ENCODE measurements around the gene PNKP.

PNKP gene

DNA sequence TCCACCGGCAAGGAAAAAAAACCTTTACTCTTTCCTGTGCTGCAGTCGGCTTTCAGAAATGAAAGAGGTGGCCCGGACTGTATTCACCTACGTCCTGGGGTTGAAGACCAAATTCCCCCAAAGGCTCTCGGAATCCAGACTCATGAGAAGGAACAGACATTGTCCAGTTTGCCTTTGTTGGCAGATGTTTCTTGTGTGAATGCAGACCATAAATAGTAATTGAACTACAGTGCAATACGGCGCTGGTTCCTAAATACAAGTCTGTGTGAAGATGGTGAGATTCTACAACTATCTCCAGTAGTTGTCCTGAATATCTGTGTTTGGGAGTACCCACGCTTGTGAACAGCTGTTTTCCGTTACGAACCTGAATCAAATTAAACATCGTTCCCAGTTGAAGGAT lies 27.7 kb downstream of the PNKP start:
- Histone ChIP-seq H3K27ac (ENCODE audit: extremely low read depth, low read depth, low read length) (no peak overlapping the region; the same call in 1 of the 2 replicates), H3K9me3 (ENCODE audit: control insufficient read depth, insufficient read depth, low read depth, low read length) (no peaks in the 10 kb centered on the region), H3K36me3 (ENCODE audit: control insufficient read depth in 2 of 2, insufficient read depth in 1 of 2, low read length in 2 of 2) (peaks cover 6 to 66% of the 10 kb centered on the region in 2 experiments), H3K4me1 (ENCODE audit: control insufficient read depth, insufficient read depth, low read length) (no peaks in the 10 kb centered on the region), H3K4me3 (ENCODE audit: low read depth, low read length) (no peak overlapping the region)
- TF ChIP-seq ZSCAN16 (tag by site-specific recombination; IDR thresholded peaks at IDR 0.05) (no peak), KLF8 (tag by site-specific recombination; IDR thresholded peaks at IDR 0.05) (no peak), ZNF571 (tag by site-specific recombination; IDR thresholded peaks at IDR 0.05) (no peak), ZBTB1 (tag by site-specific recombination; IDR thresholded peaks at IDR 0.05) (no peak), ZNF664 (tag by site-specific recombination; IDR thresholded peaks at IDR 0.05) (no peak), GFI1B (tag by site-specific recombination; IDR thresholded peaks at IDR 0.05) (no peak), ZNF211 (tag by site-specific recombination; IDR thresholded peaks at IDR 0.05; ENCODE audit: low read depth) (no peak), ZNF10 (tag by site-specific recombination; IDR thresholded peaks at IDR 0.05) (no peak), REPIN1 (tag by site-specific recombination; IDR thresholded peaks at IDR 0.05; ENCODE audit: low read depth) (no peak), ZNF596 (tag by site-specific recombination; IDR thresholded peaks at IDR 0.05) (no peak), ZNF624 (tag by site-specific recombination; IDR thresholded peaks at IDR 0.05) (no peak), ZNF221 (tag by site-specific recombination; IDR thresholded peaks at IDR 0.05; ENCODE audit: borderline replicate concordance) (no peak), ZNF658 (tag by site-specific recombination; IDR thresholded peaks at IDR 0.05) (no peak), SCRT2 (tag by site-specific recombination; IDR thresholded peaks at IDR 0.05) (no peak), ZNF292 (tag by site-specific recombination; IDR thresholded peaks at IDR 0.05; ENCODE audit: borderline replicate concordance, low read depth) (no peak), ZNF544 (tag by site-specific recombination; IDR thresholded peaks at IDR 0.05) (no peak), ZNF391 (tag by site-specific recombination; IDR thresholded peaks at IDR 0.05; ENCODE audit: borderline replicate concordance, low read depth) (no peak)
- TF ChIP-seq, protein P1, sequence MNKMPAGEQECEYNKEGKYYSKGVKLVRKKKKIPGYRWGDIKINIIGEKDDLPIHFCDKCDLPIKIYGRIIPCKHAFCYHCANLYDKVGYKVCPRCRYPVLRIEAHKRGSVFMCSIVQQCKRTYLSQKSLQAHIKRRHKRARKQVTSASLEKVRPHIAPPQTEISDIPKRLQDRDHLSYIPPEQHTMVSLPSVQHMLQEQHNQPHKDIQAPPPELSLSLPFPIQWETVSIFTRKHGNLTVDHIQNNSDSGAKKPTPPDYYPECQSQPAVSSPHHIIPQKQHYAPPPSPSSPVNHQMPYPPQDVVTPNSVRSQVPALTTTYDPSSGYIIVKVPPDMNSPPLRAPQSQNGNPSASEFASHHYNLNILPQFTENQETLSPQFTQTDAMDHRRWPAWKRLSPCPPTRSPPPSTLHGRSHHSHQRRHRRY (tag by site-specific recombination; IDR thresholded peaks at IDR 0.05) = no peak
- TF ChIP-seq, protein P2, sequence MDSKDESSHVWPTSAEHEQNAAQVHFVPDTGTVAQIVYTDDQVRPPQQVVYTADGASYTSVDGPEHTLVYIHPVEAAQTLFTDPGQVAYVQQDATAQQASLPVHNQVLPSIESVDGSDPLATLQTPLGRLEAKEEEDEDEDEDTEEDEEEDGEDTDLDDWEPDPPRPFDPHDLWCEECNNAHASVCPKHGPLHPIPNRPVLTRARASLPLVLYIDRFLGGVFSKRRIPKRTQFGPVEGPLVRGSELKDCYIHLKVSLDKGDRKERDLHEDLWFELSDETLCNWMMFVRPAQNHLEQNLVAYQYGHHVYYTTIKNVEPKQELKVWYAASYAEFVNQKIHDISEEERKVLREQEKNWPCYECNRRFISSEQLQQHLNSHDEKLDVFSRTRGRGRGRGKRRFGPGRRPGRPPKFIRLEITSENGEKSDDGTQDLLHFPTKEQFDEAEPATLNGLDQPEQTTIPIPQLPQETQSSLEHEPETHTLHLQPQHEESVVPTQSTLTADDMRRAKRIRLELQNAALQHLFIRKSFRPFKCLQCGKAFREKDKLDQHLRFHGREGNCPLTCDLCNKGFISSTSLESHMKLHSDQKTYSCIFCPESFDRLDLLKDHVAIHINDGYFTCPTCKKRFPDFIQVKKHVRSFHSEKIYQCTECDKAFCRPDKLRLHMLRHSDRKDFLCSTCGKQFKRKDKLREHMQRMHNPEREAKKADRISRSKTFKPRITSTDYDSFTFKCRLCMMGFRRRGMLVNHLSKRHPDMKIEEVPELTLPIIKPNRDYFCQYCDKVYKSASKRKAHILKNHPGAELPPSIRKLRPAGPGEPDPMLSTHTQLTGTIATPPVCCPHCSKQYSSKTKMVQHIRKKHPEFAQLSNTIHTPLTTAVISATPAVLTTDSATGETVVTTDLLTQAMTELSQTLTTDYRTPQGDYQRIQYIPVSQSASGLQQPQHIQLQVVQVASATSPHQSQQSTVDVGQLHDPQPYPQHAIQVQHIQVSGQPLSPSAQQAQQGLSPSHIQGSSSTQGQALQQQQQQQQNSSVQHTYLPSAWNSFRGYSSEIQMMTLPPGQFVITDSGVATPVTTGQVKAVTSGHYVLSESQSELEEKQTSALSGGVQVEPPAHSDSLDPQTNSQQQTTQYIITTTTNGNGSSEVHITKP (tag by site-specific recombination; IDR thresholded peaks at IDR 0.05) = no peak
- CTCF ChIA-PET = interaction anchor here (0.6 kb wide), 1 partner anchor 448 kb away, joined by 5 read pairs; no protein-coding TSS in a partner anchor
- POLR2A ChIA-PET = interaction anchor here (1.0 kb wide), 1 partner anchor 11 kb away, joined by 3 read pairs; no protein-coding TSS in a partner anchor

DNA sequence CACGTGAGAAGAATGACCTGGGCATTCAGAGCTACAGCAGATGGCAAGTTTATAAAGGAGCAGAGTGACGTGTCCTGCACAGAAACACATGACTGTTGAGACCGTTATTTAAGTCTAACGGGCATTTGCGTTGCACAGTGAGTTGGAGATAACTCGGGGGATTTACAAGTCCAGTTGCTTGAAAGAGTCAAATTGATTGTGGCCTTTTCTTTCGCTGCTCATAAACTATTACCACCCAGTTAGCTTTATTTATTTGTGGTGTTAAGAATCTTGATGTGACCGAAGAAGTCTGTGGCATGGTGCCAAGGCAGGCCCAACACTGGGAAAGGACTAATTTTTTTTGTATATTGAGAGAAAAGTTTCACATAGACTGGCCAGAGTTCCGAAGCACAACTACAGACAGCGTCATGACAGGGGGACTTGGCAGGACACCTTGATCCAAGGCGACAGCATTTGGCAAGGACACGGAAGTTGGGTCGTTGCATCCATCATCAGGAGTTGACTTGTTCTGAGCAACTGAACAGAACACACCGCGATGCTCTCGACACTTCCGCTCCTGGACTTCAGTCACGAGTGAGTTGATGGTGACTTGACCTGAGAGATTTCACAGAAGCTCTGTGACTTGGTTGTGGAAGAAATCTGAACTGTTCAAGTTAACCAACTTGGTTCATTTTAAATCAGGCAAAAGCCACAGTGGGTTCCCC lies 28.3 kb downstream of the PNKP start:
- CTCF ChIA-PET = no interaction called here
- POLR2A ChIA-PET = interaction anchor here (0.8 kb wide), 1 partner anchor 9 kb away, joined by 5 read pairs; no protein-coding TSS in a partner anchor
- Histone ChIP-seq H3K27ac (ENCODE audit: extremely low read depth, low read depth, low read length) (no peak overlapping the region), H3K4me1 (ENCODE audit: control insufficient read depth, insufficient read depth, low read length) (no peaks in the 10 kb centered on the region), H3K9me3 (ENCODE audit: control insufficient read depth, insufficient read depth, low read depth, low read length) (no peaks in the 10 kb centered on the region), H3K36me3 (ENCODE audit: control insufficient read depth in 2 of 2, insufficient read depth in 1 of 2, low read length in 2 of 2) (peaks cover 6 to 72% of the 10 kb centered on the region in 2 experiments), H3K4me3 (ENCODE audit: low read depth, low read length) (no peak overlapping the region)
- TF ChIP-seq ZSCAN16 (tag by site-specific recombination; IDR thresholded peaks at IDR 0.05) (no peak), SP7 (tag by site-specific recombination; IDR thresholded peaks at IDR 0.05) (no peak), ZNF394 (tag by site-specific recombination; IDR thresholded peaks at IDR 0.05; ENCODE audit: borderline replicate concordance) (no peak), ZFP3 (tag by site-specific recombination; IDR thresholded peaks at IDR 0.05; ENCODE audit: low read depth) (no peak), BCL11B (tag by site-specific recombination; IDR thresholded peaks at IDR 0.05; ENCODE audit: low read depth) (no peak), ZNF548 (tag by site-specific recombination; IDR thresholded peaks at IDR 0.05) (no peak), ZNF670 (tag by site-specific recombination; IDR thresholded peaks at IDR 0.05; ENCODE audit: low read depth) (no peak), SP3 (tag by site-specific recombination; IDR thresholded peaks at IDR 0.05) (no peak), KLF1 (tag by site-specific recombination; IDR thresholded peaks at IDR 0.05) (no peak)
- TF ChIP-seq, protein P3, sequence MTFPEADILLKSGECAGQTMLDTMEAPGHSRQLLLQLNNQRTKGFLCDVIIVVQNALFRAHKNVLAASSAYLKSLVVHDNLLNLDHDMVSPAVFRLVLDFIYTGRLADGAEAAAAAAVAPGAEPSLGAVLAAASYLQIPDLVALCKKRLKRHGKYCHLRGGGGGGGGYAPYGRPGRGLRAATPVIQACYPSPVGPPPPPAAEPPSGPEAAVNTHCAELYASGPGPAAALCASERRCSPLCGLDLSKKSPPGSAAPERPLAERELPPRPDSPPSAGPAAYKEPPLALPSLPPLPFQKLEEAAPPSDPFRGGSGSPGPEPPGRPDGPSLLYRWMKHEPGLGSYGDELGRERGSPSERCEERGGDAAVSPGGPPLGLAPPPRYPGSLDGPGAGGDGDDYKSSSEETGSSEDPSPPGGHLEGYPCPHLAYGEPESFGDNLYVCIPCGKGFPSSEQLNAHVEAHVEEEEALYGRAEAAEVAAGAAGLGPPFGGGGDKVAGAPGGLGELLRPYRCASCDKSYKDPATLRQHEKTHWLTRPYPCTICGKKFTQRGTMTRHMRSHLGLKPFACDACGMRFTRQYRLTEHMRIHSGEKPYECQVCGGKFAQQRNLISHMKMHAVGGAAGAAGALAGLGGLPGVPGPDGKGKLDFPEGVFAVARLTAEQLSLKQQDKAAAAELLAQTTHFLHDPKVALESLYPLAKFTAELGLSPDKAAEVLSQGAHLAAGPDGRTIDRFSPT (tag by site-specific recombination; IDR thresholded peaks at IDR 0.05) = no peak
- TF ChIP-seq, protein P4, sequence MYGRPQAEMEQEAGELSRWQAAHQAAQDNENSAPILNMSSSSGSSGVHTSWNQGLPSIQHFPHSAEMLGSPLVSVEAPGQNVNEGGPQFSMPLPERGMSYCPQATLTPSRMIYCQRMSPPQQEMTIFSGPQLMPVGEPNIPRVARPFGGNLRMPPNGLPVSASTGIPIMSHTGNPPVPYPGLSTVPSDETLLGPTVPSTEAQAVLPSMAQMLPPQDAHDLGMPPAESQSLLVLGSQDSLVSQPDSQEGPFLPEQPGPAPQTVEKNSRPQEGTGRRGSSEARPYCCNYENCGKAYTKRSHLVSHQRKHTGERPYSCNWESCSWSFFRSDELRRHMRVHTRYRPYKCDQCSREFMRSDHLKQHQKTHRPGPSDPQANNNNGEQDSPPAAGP (tag by site-specific recombination; IDR thresholded peaks at IDR 0.05) = no peak

All from HEK293 (cell line).